Memory B cell (primary cell): Measurements from ENCODE around the gene UQCR11.

Experiments
- ATAC-seq: fragments of 150-1000 bp; cut with Tn5 transposase; 2 replicates; pipeline ENCODE4 v1.10.0; 2021; ENCODE audit warnings: low read depth, mild to moderate bottlenecking, moderate library complexity
- DNase-seq, 2 donors: peaks; one replicate each; pipeline ENCODE4 v3.0.0; 2022; ENCODE audit warnings: low spot score in 2 of 2
- H3K27ac Mint-ChIP-seq: one replicate; pipeline ENCODE4 v1.8.0; 2022; ENCODE audit warnings: mild to moderate bottlenecking, moderate library complexity, mixed read lengths
- H3K27me3 Mint-ChIP-seq: one replicate; pipeline ENCODE4 v1.8.0; 2022; ENCODE audit warnings: mixed read lengths
- H3K36me3 Mint-ChIP-seq: one replicate; pipeline ENCODE4 v1.8.0; 2022; ENCODE audit warnings: mild to moderate bottlenecking, mixed read lengths
- H3K4me1 Mint-ChIP-seq: one replicate; pipeline ENCODE4 v1.8.0; 2022; ENCODE audit warnings: mixed read lengths
- H3K4me3 Mint-ChIP-seq: one replicate; pipeline ENCODE4 v1.8.0; 2022; ENCODE audit warnings: mild to moderate bottlenecking, moderate library complexity, mixed read lengths
- H3K9me3 Mint-ChIP-seq: one replicate; pipeline ENCODE4 v1.8.0; 2022; ENCODE audit warnings: mixed read lengths

Gene UQCR11

DNA sequence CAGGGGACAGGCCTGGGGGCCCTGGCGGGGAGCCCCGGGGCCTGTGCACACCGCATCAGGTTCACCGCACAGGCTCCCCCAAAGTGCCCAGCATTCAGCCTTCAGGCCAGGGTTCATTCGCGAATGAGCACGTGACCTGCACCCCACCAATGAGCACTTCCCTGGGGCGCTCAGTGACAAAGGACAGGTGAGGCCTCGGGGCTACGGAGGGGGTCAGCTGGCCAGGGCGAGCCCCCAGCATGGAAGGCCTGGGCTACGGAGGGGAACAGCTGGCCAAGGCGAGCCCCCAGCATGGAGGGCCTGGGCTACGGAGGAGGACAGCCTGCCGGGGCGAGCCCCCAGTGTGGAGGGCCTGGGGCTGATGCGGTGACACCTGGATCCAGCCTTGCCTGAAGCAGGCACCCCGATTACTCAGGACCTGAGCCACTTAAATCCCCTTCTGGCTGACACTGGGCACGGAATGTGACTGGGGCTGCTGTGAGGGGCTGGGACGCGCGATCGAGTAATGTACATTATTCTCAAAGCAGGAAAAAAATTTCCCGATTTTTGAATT is 24.1 kb upstream of the UQCR11 start:
- no peak for DNase-seq
- H3K27me3 Mint-ChIP-seq = no peaks in the 10 kb centered on the region
- no peak overlapping the region for H3K27ac Mint-ChIP-seq
- ATAC-seq = no peak
- no peaks in the 10 kb centered on the region for H3K4me1 Mint-ChIP-seq
- peaks cover 10% of the 10 kb centered on the region for H3K36me3 Mint-ChIP-seq
- H3K9me3 Mint-ChIP-seq = no peaks in the 10 kb centered on the region
- H3K4me3 Mint-ChIP-seq = no peak overlapping the region

DNA sequence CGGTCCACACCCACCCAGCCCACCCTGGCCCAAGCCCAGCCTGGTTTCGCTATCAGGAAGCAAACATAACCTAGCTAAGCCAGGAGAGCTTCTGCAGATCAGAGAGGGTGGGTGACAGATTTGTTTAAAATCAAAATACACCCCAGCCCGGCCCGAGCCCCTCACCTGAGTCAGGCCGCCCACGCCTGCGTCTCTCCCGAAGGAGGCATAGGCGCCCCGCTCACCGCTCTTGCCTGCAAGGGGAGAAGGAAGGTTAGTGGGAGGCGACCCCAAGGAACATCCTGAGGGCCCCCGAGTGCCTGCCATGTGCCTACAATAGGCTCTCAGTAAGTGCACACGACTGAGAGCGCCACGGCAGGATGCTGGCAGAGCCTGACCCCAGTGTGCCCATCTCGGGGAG is 21.9 kb upstream of the UQCR11 start:
- no peaks in the 10 kb centered on the region for H3K9me3 Mint-ChIP-seq

DNA sequence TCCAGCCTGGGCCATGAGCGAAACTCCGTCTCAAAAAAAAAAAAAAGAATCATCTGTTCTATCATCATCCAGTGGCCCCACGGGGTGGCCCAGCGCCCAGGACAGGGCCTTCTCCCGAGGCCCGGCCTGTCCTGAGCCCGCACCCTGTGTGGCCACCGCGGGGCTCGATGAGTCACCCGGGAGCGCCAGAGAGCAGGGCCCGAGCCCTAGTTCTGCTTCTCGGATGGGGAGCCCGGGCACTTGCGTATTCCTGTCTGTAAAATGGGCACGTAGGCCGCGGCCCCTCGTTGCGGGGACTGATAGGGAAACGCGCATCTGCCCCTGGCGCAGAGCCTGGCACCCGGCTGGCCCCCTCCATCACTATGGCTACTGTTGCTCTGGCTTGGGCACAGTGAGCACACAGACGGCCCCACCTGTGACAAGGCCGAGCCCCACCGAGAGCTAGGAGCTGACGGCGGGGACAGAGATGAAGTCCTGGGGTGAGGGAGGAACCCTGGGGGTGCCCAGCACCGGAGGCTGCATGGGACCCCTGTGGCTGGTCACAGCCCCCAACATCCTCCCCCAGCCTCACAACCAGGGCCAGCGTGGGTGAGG is 21.3 kb upstream of the UQCR11 start:
- DNase-seq (no peak), ATAC-seq (no peak)
- no peaks in the 10 kb centered on the region for H3K27me3 Mint-ChIP-seq
- no peak overlapping the region for H3K4me3 Mint-ChIP-seq
- no peak overlapping the region for H3K27ac Mint-ChIP-seq
- H3K9me3 Mint-ChIP-seq = no peaks in the 10 kb centered on the region
- peaks cover 14% of the 10 kb centered on the region for H3K36me3 Mint-ChIP-seq
- H3K4me1 Mint-ChIP-seq = peaks cover 4% of the 10 kb centered on the region

More for the DNA sequence above, 21.9 kb upstream of the UQCR11 start:
- H3K27me3 Mint-ChIP-seq = no peaks in the 10 kb centered on the region
- H3K36me3 Mint-ChIP-seq = peaks cover 14% of the 10 kb centered on the region
- ATAC-seq (no peak), DNase-seq (no peak)
- H3K4me1 Mint-ChIP-seq = peaks cover 4% of the 10 kb centered on the region
- no peak overlapping the region for H3K4me3 Mint-ChIP-seq
- no peak overlapping the region for H3K27ac Mint-ChIP-seq

DNA sequence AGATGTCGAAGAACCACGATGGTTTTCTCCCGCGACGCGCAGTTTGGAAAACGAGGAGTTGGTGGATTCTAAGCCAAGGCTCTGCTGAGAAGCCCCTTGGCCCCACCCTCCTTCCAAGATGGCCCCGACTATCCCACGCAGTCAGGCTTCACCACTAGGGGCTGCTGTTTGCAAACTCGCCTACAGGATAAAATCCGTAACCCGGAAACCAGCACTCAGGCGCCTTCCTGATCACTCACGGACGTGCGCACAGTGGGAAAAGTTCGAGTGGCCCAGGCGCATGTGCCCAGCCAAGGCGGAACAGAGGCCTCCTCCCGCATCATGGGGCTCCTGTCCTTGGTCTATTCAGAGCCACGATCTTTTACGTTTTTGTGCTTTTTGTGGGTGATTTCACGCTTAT is 19.2 kb upstream of the UQCR11 start:
- H3K4me1 Mint-ChIP-seq = peaks cover 4% of the 10 kb centered on the region
- H3K9me3 Mint-ChIP-seq = no peaks in the 10 kb centered on the region
- peaks cover 16% of the 10 kb centered on the region for H3K36me3 Mint-ChIP-seq
- H3K27me3 Mint-ChIP-seq = no peaks in the 10 kb centered on the region
- ATAC-seq (peak; percentile 89), DNase-seq (peak; percentile 49 to 62)
- no peak overlapping the region for H3K4me3 Mint-ChIP-seq
- peak overlapping the region; percentile 28 for H3K27ac Mint-ChIP-seq

DNA sequence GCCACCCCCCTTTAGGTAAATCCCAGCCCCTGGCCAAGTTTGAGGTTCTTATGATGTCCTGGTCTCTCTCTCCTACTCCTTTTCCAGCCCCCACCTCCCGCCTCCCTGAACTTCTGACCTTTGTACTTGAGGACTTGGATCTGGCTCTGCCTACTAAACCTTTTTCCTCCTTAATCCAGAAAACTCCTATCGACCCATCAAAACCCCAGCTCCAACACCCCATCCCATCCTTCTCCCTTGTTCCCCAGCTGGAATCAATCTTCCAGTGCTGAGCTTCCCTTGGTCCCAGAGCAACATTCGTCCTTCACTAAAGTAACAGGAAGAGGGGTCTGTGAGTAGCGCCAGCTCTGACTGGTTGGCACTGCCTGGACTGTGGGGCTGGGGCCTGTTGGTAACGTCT is 17.3 kb upstream of the UQCR11 start:
- H3K4me3 Mint-ChIP-seq = no peak overlapping the region
- DNase-seq (no peak), ATAC-seq (no peak)
- peaks cover 21% of the 10 kb centered on the region for H3K36me3 Mint-ChIP-seq
- H3K27me3 Mint-ChIP-seq = no peaks in the 10 kb centered on the region
- no peaks in the 10 kb centered on the region for H3K9me3 Mint-ChIP-seq
- peak overlapping the region; percentile 84 for H3K27ac Mint-ChIP-seq
- H3K4me1 Mint-ChIP-seq = peaks cover 17% of the 10 kb centered on the region

DNA sequence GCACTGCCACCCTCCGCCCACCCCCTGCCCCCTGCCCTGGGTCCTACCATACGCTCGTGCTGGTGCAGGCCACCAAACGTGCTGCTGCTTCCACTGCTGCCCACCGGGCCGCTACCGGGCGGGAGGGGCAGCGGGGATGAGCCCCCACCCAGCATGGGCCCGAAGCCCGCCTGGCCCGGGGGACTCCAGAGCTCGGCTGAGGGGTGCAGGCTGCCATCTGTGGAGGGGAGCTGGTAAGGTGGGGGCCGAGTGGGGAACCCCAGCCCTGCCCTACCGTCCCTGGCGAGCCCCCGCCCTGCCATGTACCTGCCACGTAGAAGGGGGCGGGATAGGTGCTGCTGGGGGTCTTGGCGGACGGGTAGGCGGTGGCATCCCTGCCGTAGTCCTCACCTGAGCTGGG is 16.7 kb upstream of the UQCR11 start:
- no peak for ATAC-seq
- Mint-ChIP-seq H3K36me3 (peaks cover 21% of the 10 kb centered on the region), H3K27ac (no peak overlapping the region), H3K9me3 (no peaks in the 10 kb centered on the region), H3K4me1 (peaks cover 22% of the 10 kb centered on the region), H3K27me3 (no peaks in the 10 kb centered on the region), H3K4me3 (no peak overlapping the region)
- no peak for DNase-seq

DNA sequence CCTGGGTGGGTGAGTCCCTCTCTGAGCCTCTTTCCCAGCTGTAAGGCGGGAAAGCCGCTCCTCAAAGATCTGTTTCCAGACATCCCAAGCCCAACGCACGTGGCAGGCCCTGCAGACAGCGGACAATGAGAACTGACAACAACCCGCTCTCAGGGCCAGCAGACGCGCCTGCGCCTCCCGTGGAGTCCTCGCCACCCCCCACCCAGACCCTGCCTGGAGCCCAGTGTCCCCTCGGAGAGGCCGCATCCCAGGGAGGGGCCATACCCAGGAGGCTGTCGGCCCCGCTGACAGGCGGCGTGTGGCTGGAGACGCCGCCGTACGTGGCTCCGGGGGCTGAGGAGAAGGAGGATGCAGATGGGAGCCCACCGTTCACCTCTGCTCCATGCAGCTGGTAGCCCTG is 16.3 kb upstream of the UQCR11 start:
- H3K27ac Mint-ChIP-seq = no peak overlapping the region
- DNase-seq (no peak), ATAC-seq (no peak)
- H3K36me3 Mint-ChIP-seq = peaks cover 21% of the 10 kb centered on the region
- H3K4me3 Mint-ChIP-seq = no peak overlapping the region
- no peaks in the 10 kb centered on the region for H3K9me3 Mint-ChIP-seq
- H3K27me3 Mint-ChIP-seq = no peaks in the 10 kb centered on the region
- H3K4me1 Mint-ChIP-seq = peaks cover 26% of the 10 kb centered on the region

DNA sequence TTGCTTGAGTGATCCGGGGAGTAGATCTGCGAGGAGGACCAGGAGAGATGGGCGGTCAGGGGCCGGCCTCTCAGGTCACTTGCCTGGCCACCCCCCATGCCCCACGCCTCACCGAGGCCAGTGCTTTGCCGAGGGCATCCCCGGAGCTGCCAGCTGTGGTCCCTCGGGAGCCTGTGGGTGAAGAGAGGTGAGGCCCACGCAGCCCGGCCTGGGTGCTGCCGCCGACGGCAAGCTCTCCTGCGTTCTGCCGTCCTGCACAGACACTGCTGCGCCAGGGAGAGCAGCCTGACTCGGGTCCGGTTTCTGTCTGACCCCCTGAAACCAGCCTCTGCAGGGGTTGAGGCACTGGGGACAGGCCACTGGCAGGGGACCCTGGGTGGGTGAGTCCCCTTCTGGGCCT is 15.8 kb upstream of the UQCR11 start:
- ATAC-seq = no peak

DNA sequence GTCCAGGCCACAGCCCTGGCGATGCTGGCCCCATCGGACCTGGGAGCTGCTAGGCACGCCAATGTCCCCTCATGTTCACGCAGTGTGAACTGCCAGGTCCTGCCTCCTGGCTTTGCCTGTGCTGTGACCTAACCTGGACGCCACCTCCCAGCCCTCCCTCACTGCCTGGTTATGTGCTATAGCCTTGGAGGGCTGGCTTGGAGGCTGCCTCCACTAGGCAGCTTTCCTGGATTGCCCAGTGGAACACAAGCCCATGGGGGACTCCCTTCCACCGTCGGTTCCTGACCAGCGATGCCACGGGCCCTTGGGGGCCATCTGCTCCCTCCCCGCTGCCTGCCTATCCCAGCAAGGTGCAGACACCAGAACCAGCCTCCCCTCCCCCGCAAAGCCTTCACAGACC is 15.2 kb upstream of the UQCR11 start:
- Mint-ChIP-seq H3K4me3 (no peak overlapping the region), H3K36me3 (peaks cover 23% of the 10 kb centered on the region), H3K27ac (no peak overlapping the region), H3K9me3 (no peaks in the 10 kb centered on the region), H3K27me3 (no peaks in the 10 kb centered on the region), H3K4me1 (peaks cover 28% of the 10 kb centered on the region)
- ATAC-seq = no peak
- DNase-seq = no peak

More for the DNA sequence above, 15.8 kb upstream of the UQCR11 start:
- Mint-ChIP-seq H3K27ac (no peak overlapping the region), H3K9me3 (no peaks in the 10 kb centered on the region), H3K4me1 (peaks cover 28% of the 10 kb centered on the region), H3K4me3 (no peak overlapping the region), H3K27me3 (no peaks in the 10 kb centered on the region), H3K36me3 (peaks cover 21% of the 10 kb centered on the region)
- DNase-seq = no peak

DNA sequence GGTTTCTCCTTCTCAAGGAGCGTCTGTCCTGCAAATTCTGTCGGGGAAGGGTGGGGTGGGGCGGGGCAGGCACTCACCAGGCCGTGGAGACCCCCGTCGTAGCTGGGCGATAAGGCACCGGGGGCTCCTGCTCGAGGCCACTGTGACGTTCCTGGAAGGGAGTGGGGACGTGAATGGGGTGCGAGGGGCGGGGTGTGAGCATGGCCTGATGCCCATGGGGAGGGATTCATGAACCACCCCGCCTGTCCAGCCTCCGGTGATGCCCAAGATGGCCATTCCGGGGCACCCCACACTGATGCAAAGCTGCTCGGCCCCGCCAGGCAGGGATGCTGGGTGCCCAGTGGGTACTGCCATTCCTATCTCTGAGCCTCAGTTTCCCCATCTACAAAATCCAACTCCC is 14.4 kb upstream of the UQCR11 start:
- H3K4me1 Mint-ChIP-seq = peaks cover 28% of the 10 kb centered on the region
- H3K9me3 Mint-ChIP-seq = no peaks in the 10 kb centered on the region
- H3K4me3 Mint-ChIP-seq = no peak overlapping the region
- no peak for ATAC-seq
- no peaks in the 10 kb centered on the region for H3K27me3 Mint-ChIP-seq
- DNase-seq = no peak
- no peak overlapping the region for H3K27ac Mint-ChIP-seq
- peaks cover 22% of the 10 kb centered on the region for H3K36me3 Mint-ChIP-seq

DNA sequence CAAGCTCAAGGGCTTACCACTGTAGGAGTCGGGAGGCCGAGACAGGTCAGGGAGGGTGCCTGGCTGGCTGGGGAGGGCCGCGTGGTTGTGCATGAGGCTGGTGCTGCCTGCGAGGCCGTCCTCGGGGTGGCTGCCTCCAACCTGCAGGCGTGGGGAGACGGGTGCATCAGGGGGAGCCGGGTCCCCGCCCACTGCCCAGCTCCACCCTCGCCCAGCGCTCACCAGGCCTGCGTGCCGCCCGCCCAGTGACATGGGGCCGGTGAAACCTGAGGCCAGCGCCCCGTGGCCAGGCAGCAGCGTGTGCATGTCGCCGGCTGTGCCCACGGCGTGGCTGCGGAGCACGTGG is 13.8 kb upstream of the UQCR11 start:
- ATAC-seq (no peak), DNase-seq (no peak)
- Mint-ChIP-seq H3K4me1 (peaks cover 28% of the 10 kb centered on the region), H3K27ac (no peak overlapping the region), H3K27me3 (no peaks in the 10 kb centered on the region), H3K4me3 (no peak overlapping the region), H3K36me3 (peaks cover 27% of the 10 kb centered on the region), H3K9me3 (no peaks in the 10 kb centered on the region)

DNA sequence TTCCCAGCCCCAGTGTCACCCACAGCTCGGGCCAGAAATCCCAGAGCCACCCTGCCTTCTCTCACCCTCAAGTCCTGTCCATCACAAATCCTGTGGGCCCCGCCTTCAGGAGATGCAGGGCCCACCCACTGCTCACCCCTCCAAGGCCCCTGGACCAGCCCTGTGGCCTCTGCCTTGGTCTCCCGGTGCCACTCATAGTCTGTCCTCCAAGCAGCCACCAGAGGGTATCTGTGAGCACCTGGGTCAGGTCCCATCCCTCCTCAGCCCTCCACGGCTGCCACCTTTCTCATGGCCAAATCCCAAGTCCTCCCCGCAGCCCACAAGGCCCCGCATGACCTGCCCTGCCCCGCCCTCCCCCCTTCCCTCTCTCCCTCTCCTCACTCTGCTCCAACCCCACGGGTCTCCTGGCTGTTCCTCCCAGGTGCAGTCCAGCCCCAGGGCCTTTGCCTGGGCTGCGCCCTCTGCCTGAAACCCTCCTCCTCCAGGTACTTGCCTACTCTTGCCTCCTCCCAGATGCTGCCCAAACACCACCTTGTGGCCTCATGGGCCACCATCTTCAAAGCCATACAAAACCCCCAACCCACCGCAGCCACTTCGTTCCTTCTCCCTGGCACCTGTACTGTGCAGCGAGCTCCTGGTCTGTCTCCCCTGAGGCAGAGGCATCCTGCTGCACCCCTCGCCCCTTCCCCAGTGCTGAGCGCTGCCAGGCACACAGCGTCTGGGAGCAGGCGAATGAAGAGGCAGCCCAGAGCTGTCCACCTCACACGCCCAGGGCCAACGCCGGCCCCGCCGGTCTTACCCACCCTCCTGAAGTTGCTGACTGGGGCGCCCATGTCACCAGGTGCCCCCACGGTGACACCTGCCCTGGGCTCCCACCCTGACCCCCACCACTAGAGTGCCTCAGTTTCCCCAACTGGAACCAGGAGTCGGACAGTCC is 13.2 kb upstream of the UQCR11 start:
- peak overlapping the region; percentile 43 for H3K27ac Mint-ChIP-seq
- no peak for DNase-seq
- ATAC-seq = peak; percentile 61
- no peaks in the 10 kb centered on the region for H3K9me3 Mint-ChIP-seq
- no peaks in the 10 kb centered on the region for H3K27me3 Mint-ChIP-seq
- H3K36me3 Mint-ChIP-seq = peaks cover 31% of the 10 kb centered on the region
- peak overlapping the region; percentile 19 for H3K4me3 Mint-ChIP-seq
- H3K4me1 Mint-ChIP-seq = peaks cover 28% of the 10 kb centered on the region

DNA sequence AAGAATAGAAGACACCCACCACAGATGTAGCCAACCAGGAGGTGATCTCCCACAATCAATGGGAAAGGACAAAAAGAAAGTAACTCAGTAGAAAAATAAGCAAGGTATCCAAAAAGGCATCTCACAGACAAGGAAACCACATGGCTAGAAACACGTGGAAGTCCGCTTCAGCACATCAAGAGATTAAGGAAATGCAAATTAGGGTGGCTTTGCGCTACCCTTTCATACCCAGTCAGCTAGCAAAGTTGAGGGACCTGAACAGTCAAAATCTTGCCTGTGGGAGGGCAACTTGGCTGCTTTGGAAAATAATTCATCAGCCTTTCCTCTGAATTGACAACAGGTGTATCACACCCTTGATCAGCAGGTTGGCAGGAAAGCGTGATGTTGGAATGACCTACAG is 11.6 kb upstream of the UQCR11 start:
- H3K36me3 Mint-ChIP-seq = peaks cover 27% of the 10 kb centered on the region
- ATAC-seq (peak; percentile 84), DNase-seq (no peak)
- no peaks in the 10 kb centered on the region for H3K9me3 Mint-ChIP-seq
- H3K27me3 Mint-ChIP-seq = no peaks in the 10 kb centered on the region
- H3K27ac Mint-ChIP-seq = peak overlapping the region; percentile 16
- H3K4me1 Mint-ChIP-seq = peaks cover 23% of the 10 kb centered on the region
- peak overlapping the region; percentile 28 for H3K4me3 Mint-ChIP-seq

DNA sequence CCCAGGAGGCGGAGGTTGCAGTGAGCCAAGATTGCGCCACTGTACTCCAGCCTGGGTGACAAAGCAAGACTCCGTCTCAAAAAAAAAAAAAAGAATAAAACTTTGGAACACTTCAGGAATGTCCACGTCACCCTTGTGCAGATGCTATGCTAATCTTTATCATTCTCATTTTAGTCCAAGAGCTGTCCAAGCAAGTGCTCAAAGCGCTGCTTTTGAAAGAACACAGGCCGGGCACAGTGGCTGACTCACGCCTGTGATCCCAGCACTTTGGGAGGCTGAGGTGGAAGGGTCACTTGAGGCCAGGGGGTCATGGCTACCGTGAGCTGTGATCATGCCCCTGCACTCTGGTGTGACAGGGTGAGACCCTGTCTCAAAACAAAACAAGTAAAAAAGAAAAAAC is 11.1 kb upstream of the UQCR11 start:
- peaks cover 23% of the 10 kb centered on the region for H3K4me1 Mint-ChIP-seq
- DNase-seq = no peak
- ATAC-seq = no peak
- peak overlapping the region; percentile 16 for H3K27ac Mint-ChIP-seq
- H3K27me3 Mint-ChIP-seq = no peaks in the 10 kb centered on the region
- H3K36me3 Mint-ChIP-seq = peaks cover 30% of the 10 kb centered on the region
- H3K9me3 Mint-ChIP-seq = no peaks in the 10 kb centered on the region
- peak overlapping the region; percentile 14 for H3K4me3 Mint-ChIP-seq
